IPS-15b (cell line): Measurements from ENCODE around the gene HEXD.

Experiments
- H3K27me3 ChIP-seq: one replicate; pipeline ENCODE4 v1.6.1; 2013; ENCODE audit warnings: low read length; ENCODE audit not compliant: control insufficient read depth, insufficient read depth
- H3K36me3 ChIP-seq: one replicate; pipeline ENCODE4 v1.6.1; 2013; ENCODE audit warnings: low read length; ENCODE audit not compliant: control insufficient read depth, insufficient read depth
- H3K4me1 ChIP-seq: one replicate; pipeline ENCODE4 v1.6.1; 2013; ENCODE audit warnings: mild to moderate bottlenecking, low read length; ENCODE audit not compliant: control insufficient read depth, insufficient read depth
- H3K4me3 ChIP-seq: one replicate; pipeline ENCODE4 v1.5.1; 2013; ENCODE audit warnings: low read depth, low read length
- H3K9ac ChIP-seq: one replicate; pipeline ENCODE4 v1.6.1; 2013; ENCODE audit warnings: low read depth, mild to moderate bottlenecking, low read length
- H3K9me3 ChIP-seq: one replicate; pipeline ENCODE4 v1.6.1; 2013; ENCODE audit warnings: mild to moderate bottlenecking, low read length; ENCODE audit not compliant: control insufficient read depth, insufficient read depth

The HEXD gene

DNA sequence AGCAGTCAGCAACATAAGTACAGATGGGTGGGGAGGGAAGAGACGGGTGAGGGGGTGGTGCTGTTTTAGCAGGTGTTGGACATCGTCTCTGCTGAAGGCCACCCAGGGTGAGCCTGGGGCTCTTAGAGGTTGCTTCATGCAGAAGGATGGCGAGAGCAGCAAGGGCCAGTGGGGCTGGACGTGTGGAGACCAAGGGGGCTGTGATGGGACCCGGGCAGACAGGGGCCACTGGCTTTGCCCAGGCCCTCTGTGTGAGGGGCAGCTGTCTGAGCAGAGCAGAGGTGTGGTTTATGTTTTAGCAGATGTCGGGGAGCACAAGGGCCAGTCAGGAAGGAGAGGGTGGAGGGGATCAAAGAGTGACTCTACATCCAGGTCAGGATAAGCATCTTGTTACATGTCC is 45.2 kb downstream of the HEXD start:
- no peak overlapping the region for H3K4me3 ChIP-seq
- H3K4me1 ChIP-seq = no peaks in the 10 kb centered on the region
- H3K27me3 ChIP-seq = no peaks in the 10 kb centered on the region
- H3K9me3 ChIP-seq = no peaks in the 10 kb centered on the region
- H3K36me3 ChIP-seq = peaks cover 29% of the 10 kb centered on the region
- H3K9ac ChIP-seq = no peak overlapping the region

DNA sequence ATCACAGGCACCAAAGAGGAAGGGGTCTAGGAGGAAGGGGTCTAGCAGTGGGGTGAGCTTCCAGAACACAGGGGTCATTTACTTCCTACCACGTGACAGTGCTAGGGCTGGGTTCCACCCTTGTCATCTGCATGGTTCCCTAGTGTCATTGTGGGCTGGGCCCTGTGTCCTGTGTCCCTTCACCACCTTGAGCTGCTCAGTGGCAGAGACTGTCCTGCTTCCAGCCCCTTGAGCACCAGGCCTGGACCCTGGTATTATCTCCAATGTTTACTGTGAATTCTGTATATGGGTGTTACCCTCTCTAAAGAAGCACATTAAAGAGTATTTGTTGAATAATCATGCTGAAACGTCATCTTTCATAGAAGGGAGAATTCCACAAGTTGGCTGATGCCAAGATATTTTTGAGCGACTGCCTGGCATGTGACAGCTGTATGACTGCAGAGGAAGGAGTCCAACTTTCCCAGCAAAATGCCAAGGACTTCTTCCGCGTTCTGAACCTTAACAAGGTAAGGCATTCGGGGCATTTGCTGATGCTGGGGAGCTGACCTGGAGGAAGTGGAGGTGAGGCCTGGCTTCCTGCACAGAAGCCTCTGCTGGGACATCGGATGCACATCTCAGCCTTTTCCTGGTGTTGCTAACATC is 45.9 kb downstream of the HEXD start:
- Histone ChIP-seq H3K4me3 (no peak overlapping the region), H3K27me3 (no peaks in the 10 kb centered on the region), H3K9me3 (no peaks in the 10 kb centered on the region), H3K36me3 (peaks cover 31% of the 10 kb centered on the region), H3K4me1 (no peaks in the 10 kb centered on the region), H3K9ac (no peak overlapping the region)

DNA sequence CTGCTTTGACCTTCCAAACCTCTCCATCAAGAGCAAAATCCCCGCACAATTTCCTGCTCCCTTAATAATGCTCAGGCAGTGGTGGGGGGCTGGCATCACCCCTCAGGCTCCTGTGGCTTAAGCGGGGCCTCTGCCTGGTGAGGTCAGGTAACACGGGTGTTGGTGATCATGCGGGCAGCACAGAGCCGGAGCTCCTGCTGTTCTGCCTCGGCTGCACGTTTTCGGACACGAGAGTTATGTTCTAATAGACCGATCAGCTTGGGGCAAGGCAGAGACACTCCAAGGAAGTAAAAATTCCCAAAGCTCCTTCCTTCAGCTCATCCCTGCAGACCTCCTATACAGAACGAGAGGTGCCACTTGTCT is 46.4 kb downstream of the HEXD start:
- H3K27me3 ChIP-seq = no peaks in the 10 kb centered on the region
- no peak overlapping the region for H3K4me3 ChIP-seq
- H3K9ac ChIP-seq = no peak overlapping the region
- H3K36me3 ChIP-seq = peaks cover 32% of the 10 kb centered on the region
- no peaks in the 10 kb centered on the region for H3K9me3 ChIP-seq
- H3K4me1 ChIP-seq = no peaks in the 10 kb centered on the region

DNA sequence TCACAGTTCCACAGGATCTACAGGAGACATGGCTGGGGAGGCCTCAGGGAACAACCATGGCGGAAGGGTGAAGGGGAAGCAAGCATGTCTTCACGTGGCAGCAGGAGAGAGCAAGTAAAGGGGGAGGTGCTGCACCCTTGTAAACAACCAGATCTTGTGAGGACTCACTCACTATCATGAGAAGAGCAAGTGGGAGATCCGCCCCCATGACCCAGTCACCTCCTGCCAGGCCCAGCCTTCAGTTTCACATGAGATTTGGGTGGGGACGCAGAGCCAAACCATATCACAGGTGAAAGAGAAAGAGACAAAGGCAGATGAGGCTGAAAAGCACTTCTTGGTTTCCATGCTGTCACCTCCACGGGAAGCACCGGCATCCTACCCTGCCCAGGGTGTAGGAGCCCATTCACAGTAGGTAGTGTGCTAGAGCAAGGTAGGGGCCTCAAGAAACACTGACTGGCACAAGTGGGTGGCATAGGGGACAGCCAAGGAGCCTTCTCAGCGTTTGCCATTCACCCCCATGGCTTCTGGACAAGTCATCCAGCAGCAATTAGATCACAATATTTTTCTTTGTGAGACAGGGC is 47.0 kb downstream of the HEXD start:
- Histone ChIP-seq H3K4me3 (no peak overlapping the region), H3K9ac (no peak overlapping the region), H3K36me3 (peaks cover 35% of the 10 kb centered on the region), H3K4me1 (no peaks in the 10 kb centered on the region), H3K27me3 (no peaks in the 10 kb centered on the region), H3K9me3 (no peaks in the 10 kb centered on the region)

DNA sequence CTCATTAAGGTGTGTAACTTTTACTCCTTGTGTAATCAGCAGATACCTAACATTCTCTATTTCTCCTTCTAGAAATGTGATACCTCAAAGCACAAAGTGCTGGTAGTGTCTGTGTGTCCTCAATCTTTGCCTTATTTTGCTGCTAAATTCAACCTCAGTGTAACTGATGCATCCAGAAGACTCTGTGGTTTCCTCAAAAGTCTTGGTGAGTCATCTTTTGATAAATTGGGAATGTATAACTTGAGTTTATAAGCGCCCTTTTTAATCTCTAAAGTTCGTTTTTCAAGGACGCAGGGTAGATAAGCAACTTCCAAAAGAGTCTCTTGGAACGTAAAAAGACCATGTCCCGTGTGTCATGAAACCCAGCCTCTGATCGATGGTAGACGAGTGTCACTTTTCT is 50.5 kb downstream of the HEXD start:
- H3K27me3 ChIP-seq = no peaks in the 10 kb centered on the region
- no peak overlapping the region for H3K4me3 ChIP-seq
- H3K36me3 ChIP-seq = peaks cover 32% of the 10 kb centered on the region
- H3K4me1 ChIP-seq = no peaks in the 10 kb centered on the region
- H3K9ac ChIP-seq = no peak overlapping the region
- no peaks in the 10 kb centered on the region for H3K9me3 ChIP-seq

DNA sequence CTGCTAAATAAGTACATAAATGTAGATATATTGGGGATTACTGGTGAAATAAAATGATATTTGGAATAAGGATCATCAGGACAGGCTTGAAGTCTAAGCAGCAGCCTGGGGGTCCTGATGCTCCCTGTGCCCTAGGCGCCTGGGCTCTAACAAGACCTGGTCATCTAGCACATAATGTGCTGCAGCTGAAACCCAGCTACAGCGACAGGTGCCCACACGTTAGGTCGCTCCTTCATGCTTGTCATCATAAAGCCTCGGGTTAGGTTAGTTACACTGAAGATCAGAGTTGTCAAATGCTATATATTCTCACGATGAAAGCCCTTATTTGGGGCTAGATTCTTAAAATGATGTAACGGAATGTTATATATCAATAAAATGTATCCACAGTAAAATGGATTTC is 51.9 kb downstream of the HEXD start:
- no peak overlapping the region for H3K4me3 ChIP-seq
- no peaks in the 10 kb centered on the region for H3K4me1 ChIP-seq
- H3K36me3 ChIP-seq = peaks cover 28% of the 10 kb centered on the region
- no peak overlapping the region for H3K9ac ChIP-seq
- no peaks in the 10 kb centered on the region for H3K27me3 ChIP-seq
- H3K9me3 ChIP-seq = no peaks in the 10 kb centered on the region

DNA sequence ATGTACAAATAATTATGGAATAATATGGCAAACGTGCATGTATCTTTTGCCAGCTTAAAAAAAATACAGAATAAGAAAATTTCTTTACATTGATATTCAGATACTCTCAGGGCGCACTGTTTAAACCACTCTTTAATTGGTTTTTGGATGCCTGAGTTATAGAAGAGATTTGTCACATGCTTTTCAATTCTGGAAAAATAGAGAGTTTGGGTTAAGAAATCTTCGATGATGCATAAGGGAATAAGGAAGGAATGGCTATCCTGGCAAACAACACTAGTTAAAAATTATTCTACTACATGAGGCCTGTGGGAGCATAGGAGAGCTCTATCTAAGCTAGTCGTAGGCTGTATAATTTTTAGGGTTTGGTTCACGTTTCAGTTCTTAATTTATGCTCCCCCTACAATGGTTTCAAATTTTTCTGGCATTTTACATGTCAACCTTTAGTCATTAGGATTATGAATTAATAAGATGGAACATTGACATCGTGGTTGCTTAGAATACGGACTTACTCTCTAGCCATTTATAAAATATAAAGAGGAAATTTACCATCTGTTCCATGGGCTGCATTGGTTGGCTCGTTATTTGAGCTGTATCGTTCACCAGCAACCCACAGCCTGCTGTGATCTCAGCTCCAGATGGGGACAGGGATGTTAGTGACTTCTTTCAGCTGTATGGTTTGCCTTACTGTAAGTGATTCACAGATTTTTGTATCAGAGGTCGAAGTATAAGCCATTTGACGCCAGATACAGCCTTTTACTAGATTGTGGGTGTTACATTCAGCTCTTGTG is 56.3 kb downstream of the HEXD start:
- H3K36me3 ChIP-seq = peaks cover 22% of the 10 kb centered on the region

DNA sequence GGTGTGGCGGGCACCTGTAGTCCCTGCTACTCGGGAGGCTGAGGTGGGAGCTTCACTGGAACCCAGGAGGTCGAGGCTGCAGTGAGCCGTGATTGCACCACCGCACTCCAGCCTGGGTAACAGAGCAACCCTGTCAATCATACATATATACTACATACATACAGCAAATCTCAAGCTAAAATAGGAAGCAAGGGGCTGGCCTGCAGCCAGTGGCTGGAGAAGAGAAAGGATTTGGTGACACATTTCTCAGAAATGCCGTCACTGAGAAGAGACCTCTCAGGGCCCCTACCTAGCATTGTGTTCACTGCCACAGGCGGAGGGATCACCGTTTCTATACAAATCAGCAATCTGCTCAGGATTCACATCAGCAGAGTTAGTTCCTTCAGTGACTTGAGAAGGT is 57.3 kb downstream of the HEXD start:
- no peaks in the 10 kb centered on the region for H3K27me3 ChIP-seq
- H3K36me3 ChIP-seq = peaks cover 28% of the 10 kb centered on the region
- H3K9ac ChIP-seq = no peak overlapping the region
- no peaks in the 10 kb centered on the region for H3K4me1 ChIP-seq
- no peak overlapping the region for H3K4me3 ChIP-seq
- H3K9me3 ChIP-seq = no peaks in the 10 kb centered on the region

More for the DNA sequence above, 56.3 kb downstream of the HEXD start:
- Histone ChIP-seq H3K4me3 (no peak overlapping the region), H3K9ac (no peak overlapping the region), H3K27me3 (no peaks in the 10 kb centered on the region), H3K4me1 (no peaks in the 10 kb centered on the region), H3K9me3 (no peaks in the 10 kb centered on the region)

DNA sequence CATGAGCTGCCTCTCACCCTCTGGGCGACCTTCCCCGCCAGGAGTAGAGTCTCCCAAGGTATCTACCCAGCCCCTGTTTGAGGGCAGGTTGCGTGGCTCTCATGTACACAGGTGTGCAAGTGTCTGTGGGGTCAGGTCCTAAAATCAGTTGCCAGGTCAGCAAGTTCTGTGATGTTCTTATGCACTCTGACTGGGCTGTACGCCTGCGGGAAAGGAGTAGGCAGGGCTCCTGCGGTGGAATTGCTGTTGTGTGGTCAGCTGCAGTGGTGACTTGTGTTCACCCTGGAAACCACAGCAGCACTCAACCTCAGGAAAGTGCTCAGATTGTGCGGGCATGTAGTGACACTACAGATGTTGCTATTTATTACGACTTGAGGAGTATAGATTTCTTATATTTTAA is 59.8 kb downstream of the HEXD start:
- H3K4me1 ChIP-seq = no peaks in the 10 kb centered on the region
- H3K9me3 ChIP-seq = no peaks in the 10 kb centered on the region
- H3K27me3 ChIP-seq = no peaks in the 10 kb centered on the region
- no peak overlapping the region for H3K9ac ChIP-seq
- no peak overlapping the region for H3K4me3 ChIP-seq
- peaks cover 19% of the 10 kb centered on the region for H3K36me3 ChIP-seq

DNA sequence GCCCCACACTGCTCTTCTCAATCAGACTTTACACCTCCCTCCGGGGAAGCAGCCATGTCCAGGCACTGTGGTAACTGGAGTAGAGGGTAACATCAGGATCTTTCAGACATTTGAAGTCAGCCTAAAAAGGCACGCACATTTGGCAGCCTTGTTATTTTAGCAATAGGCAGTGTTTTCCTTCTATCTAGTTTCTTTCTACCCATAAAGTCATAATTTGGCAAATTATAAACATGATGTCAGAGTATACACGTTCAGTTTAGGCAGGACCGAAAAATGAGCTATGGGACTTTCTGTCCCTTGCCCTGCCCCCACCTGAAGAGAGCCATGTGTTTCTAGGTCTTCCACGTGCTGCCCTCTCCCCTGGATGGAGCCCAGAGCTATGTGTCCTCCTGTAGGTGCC is 61.5 kb downstream of the HEXD start:
- Histone ChIP-seq H3K36me3 (peaks cover 20% of the 10 kb centered on the region), H3K9me3 (no peaks in the 10 kb centered on the region), H3K4me1 (no peaks in the 10 kb centered on the region), H3K9ac (no peak overlapping the region), H3K4me3 (no peak overlapping the region), H3K27me3 (no peaks in the 10 kb centered on the region)

DNA sequence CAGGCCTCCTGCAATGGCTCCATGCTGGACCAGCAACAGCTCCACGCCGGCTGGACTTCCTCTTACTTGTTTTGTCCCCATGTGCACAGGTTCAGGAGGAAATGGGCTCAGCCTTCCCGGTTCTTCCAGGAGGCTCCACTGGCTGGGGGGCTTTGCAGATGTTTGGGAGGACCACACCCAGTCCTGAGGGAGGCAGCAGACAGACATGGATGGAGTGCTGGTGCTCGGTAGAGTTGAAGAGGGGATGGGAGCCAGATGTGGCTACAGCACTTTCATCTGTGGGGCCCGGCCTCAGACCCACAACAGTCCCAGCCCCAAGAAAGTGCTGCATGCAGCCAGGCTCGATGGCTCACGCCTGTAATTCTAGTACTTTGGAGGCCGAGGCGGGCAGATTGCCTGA is 62.2 kb downstream of the HEXD start:
- H3K36me3 ChIP-seq = peaks cover 24% of the 10 kb centered on the region
- no peaks in the 10 kb centered on the region for H3K4me1 ChIP-seq
- no peak overlapping the region for H3K9ac ChIP-seq
- H3K9me3 ChIP-seq = no peaks in the 10 kb centered on the region
- no peak overlapping the region for H3K4me3 ChIP-seq
- H3K27me3 ChIP-seq = no peaks in the 10 kb centered on the region

DNA sequence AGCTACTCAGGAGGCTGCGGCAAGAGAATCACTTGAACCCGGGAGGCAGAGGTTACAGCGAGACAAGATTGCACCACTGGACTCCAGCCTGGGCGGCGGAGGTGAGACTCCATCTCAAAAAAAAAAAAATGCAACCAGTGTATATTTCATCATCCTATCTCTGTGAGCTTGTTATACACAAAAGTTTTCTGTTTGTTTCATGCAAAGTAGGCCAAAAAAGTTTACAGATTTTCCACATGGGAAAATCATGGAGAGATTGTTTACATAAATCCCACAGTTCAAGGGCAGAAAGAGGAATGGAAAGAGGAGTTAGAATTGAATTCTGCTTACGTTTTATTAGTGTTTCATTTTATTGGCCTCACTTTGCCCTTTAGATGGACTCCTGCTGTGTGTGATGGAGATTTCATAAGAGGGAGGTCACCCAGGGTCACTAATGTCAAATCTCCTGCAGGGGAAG is 65.1 kb downstream of the HEXD start:
- peaks cover 36% of the 10 kb centered on the region for H3K36me3 ChIP-seq
- no peak overlapping the region for H3K4me3 ChIP-seq
- H3K9ac ChIP-seq = no peak overlapping the region
- H3K9me3 ChIP-seq = no peaks in the 10 kb centered on the region
- H3K4me1 ChIP-seq = no peaks in the 10 kb centered on the region
- no peaks in the 10 kb centered on the region for H3K27me3 ChIP-seq
